ENCODE data around the gene IRF2BP2.

The IRF2BP2 gene

DNA sequence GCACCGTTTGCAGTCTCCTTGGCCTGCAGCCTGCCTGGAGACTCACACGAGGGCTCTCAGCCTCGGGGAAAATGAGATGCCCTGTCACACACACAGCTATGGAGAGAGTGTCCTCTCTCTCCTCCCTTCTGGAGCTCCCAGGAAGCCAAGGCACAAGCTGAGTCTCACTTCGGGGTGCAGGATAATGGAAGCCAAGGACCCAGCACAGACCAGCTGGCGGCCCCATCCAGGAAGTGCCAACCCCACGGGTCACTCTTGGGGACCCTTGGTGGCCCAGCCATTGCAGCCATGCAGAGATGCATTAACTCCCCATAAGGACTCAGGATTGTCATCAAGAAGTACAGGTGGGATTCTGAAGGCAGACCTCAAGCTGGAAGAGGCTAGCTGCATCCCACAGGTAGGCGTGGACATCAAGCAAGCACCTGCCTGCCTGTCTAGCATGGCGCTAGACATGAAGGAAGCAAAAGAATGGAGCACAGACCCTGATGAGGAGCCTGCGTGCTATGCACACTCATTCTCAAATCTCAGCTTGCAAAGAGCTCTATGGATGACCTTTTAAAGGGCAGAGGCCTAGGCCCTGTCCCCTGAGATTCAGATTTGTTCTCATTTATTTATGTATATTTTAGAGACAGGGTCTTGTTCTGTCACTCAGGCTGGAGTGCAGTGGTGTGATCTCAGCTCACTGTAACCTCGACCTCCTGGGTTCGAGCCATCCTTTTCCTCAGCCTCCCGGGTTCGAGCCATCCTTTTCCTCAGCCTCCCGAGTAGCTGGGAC, 49.9 kb downstream of the IRF2BP2 start:
- no peak for DNase-seq (ENCODE audit: low spot score)
- TF ChIP-seq, protein P1, sequence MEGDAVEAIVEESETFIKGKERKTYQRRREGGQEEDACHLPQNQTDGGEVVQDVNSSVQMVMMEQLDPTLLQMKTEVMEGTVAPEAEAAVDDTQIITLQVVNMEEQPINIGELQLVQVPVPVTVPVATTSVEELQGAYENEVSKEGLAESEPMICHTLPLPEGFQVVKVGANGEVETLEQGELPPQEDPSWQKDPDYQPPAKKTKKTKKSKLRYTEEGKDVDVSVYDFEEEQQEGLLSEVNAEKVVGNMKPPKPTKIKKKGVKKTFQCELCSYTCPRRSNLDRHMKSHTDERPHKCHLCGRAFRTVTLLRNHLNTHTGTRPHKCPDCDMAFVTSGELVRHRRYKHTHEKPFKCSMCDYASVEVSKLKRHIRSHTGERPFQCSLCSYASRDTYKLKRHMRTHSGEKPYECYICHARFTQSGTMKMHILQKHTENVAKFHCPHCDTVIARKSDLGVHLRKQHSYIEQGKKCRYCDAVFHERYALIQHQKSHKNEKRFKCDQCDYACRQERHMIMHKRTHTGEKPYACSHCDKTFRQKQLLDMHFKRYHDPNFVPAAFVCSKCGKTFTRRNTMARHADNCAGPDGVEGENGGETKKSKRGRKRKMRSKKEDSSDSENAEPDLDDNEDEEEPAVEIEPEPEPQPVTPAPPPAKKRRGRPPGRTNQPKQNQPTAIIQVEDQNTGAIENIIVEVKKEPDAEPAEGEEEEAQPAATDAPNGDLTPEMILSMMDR (IDR thresholded peaks at IDR 0.05; ENCODE audit: borderline replicate concordance, control extremely low read depth, extremely low read depth, insufficient read depth, missing control alignments): no peak
- in situ Hi-C loops (cut with MboI; ENCODE audit: low sequenced_read_pairs, unreplicated experiment): no loop called here

DNA sequence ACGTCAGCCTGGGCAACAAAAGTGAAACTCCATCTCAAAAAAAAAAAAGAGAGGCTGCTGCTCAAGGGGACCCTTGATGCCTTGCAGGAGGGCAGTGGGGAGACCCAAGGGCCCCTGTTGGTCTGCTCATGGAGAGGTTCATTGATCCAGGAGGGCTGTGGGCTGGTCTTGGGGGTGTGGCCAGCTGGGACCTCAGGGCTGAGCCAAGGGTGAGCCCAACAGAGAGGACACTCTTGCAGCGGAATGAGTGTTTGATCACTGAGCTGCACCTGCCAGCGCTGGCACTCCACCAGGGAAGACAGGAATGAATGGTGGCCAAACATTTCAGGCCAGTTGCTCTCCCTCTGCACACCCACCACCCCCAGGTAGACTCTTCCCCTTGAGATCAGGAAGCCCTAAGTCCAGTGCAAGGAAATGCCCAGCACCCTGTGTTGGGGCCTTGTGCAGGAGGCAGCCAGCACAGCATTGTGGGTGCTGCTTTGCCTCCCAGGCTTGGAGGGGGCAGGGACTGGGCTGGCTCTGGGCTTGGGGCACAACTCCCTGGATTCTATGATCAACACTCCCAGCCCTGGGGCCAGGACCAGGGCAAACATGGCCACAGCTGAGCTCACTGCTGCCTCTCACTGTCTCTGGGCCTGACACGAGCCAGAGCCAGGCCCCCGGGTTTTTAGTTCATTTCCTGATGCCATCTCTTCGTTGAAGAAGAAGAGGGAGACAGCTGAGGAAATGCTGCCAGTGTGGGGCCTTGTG, 50.7 kb downstream of the IRF2BP2 start:
- DNase-seq (ENCODE audit: low spot score): no peak
- in situ Hi-C loops (cut with MboI; ENCODE audit: low sequenced_read_pairs, unreplicated experiment): no loop called here
- TF ChIP-seq, protein P1 (IDR thresholded peaks at IDR 0.05; ENCODE audit: borderline replicate concordance, control extremely low read depth, extremely low read depth, insufficient read depth, missing control alignments): no peak

DNA sequence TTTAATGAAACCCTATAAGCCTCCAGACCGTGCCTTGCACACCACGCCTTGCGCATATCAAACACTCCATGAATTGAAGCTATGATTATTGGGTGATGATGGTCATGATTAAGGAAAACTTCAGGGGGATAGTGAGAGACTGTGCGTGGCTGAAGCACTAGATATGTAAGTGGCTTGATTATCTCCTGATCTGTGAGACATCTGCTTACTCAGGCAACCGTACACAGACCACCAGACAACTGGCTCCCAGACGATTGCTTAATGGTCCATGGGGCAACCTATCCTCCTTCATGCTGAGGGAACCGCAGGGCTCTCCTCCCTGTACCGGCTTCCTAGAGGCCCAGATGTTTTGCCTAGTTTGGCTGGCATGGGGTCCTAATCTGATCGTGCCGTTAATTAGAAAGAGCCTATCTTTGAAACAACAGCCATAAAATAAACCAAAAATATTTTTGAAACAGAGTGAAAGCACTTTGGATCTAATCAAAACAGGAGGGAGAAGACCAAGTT, 51.6 kb downstream of the IRF2BP2 start:
- TF ChIP-seq, protein P1 (IDR thresholded peaks at IDR 0.05; ENCODE audit: borderline replicate concordance, control extremely low read depth, extremely low read depth, insufficient read depth, missing control alignments): no peak
- no peak for DNase-seq (ENCODE audit: low spot score)
- in situ Hi-C loops (cut with MboI; ENCODE audit: low sequenced_read_pairs, unreplicated experiment): no loop called here

DNA sequence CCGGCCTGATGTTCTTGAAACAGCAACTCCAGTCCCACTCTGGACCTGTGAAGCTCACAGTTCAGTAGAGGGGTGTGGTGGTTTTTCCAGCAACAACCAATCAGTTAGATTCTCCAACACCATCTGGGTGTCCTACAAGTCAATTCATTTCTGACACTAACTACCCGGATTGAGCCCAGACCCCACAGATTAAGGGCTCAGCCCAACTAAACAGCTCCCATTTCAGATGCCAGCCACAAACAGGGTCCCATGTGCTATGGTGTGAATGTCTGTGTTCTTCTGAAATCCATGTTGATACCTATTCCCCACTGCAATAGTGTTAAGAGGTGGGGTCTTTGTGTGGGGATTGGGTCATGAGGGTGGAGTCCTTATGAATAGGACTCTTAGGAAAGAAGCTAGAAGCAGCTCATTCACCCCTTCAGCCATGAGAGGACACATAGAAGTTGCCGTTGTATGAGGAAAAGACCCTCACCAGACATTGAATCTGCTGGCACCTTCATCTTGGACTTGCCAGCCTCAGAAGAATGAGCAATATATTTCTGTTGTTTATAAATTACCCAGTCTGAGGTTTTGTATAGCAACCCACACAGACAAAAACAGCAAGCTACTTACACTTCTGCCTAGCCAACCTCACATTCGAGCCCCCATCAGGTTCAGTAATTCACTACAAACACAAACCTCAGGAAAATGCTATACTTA, 53.6 kb downstream of the IRF2BP2 start:
- TF ChIP-seq, protein P1 (IDR thresholded peaks at IDR 0.05; ENCODE audit: borderline replicate concordance, control extremely low read depth, extremely low read depth, insufficient read depth, missing control alignments): no peak
- DNase-seq (ENCODE audit: low spot score): no peak
- in situ Hi-C loops (cut with MboI; ENCODE audit: low sequenced_read_pairs, unreplicated experiment): no loop called here

DNA sequence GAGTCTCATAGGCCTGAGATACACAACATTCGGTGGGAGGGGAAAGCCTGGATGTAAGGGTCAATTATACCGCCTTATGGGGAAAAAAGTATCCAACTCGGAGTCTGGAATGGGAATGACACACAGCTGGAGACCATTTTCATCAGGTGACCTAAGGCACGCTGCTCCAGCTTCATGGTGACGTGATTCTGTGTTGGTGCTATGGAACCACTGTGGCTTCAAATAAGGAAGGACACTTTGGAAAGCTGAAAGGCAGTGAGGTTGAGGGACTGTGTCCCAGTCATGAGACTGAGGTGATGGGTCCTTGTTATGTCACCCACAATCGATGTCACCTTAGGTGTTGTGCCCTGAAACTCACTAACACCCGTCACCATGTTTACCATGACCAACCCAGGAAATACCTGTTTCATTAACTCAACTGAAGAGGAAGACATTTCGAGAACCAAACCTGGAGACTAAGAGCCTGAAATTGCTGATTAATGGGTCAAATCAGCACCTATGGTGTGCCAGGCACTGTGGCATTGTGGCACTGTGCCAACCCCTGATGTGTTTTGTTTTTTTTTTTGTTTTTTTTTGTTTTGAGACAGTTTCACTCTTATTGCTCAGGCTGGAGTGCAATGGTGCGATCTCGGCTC, 54.5 kb downstream of the IRF2BP2 start:
- TF ChIP-seq, protein P1 (IDR thresholded peaks at IDR 0.05; ENCODE audit: borderline replicate concordance, control extremely low read depth, extremely low read depth, insufficient read depth, missing control alignments): no peak
- no peak for DNase-seq (ENCODE audit: low spot score)
- in situ Hi-C loops (cut with MboI; ENCODE audit: low sequenced_read_pairs, unreplicated experiment): no loop called here
